Measurements from ENCODE around the gene HTR1B.

The HTR1B gene

GRCh38 chr6:77461796-77462195 lies 1.5 kb downstream of the HTR1B start:
- Histone ChIP-seq H3K9me3 (ENCODE audit: insufficient read depth, low read length) (no peaks in the 10 kb centered on the region), H3K27me3 (ENCODE audit: low read depth, low read length) (no peaks in the 10 kb centered on the region)

GRCh38 chr6:77458421-77458820 lies 4.9 kb downstream of the HTR1B start:
- H3K36me3 ChIP-seq (replicated peaks; ENCODE audit: low read depth, low read length), result no peaks in the 10 kb centered on the region
- peaks cover 9% of the 10 kb centered on the region; the same call in 1 of the 2 replicates for H3K4me1 ChIP-seq (ENCODE audit: low read length)
- TF ChIP-seq EZH2phosphoT487 (IDR thresholded peaks at IDR 0.05; ENCODE audit: low read depth), result no peak
- no peak for TF ChIP-seq CTCF (IDR thresholded peaks at IDR 0.05; ENCODE audit: low read depth, low read length)
- H3K9me3 ChIP-seq (ENCODE audit: insufficient read depth, low read length), result no peaks in the 10 kb centered on the region
- H3K27ac ChIP-seq (ENCODE audit: low read length), result no peak overlapping the region
- no peaks in the 10 kb centered on the region for H4K20me1 ChIP-seq (ENCODE audit: insufficient read depth, low read length)
- no peak overlapping the region for H3K4me3 ChIP-seq (ENCODE audit: low read length)
- no peak overlapping the region for H3K4me2 ChIP-seq (ENCODE audit: low read length)
- no peaks in the 10 kb centered on the region for H3K79me2 ChIP-seq (ENCODE audit: low read length)
- no peaks in the 10 kb centered on the region for H3K27me3 ChIP-seq (ENCODE audit: low read depth, low read length)
- H2AFZ ChIP-seq (ENCODE audit: low read depth, low read length), result no peak overlapping the region
- H3K9ac ChIP-seq (ENCODE audit: low read length), result no peak overlapping the region

More at GRCh38 chr6:77461796-77462195, 1.5 kb downstream of the HTR1B start:
- Histone ChIP-seq H3K4me1 (ENCODE audit: low read length) (peaks cover 5% of the 10 kb centered on the region; the same call in 1 of the 2 replicates), H2AFZ (ENCODE audit: low read depth, low read length) (no peak overlapping the region), H3K9ac (ENCODE audit: low read length) (no peak overlapping the region), H3K36me3 (replicated peaks; ENCODE audit: low read depth, low read length) (no peaks in the 10 kb centered on the region), H3K79me2 (ENCODE audit: low read length) (no peaks in the 10 kb centered on the region), H3K4me3 (ENCODE audit: low read length) (no peak overlapping the region), H3K27ac (ENCODE audit: low read length) (no peak overlapping the region), H3K4me2 (ENCODE audit: low read length) (no peak overlapping the region), H4K20me1 (ENCODE audit: insufficient read depth, low read length) (no peaks in the 10 kb centered on the region)
- TF ChIP-seq EZH2phosphoT487 (IDR thresholded peaks at IDR 0.05; ENCODE audit: low read depth) (no peak), CTCF (IDR thresholded peaks at IDR 0.05; ENCODE audit: low read depth, low read length) (no peak)

DNA sequence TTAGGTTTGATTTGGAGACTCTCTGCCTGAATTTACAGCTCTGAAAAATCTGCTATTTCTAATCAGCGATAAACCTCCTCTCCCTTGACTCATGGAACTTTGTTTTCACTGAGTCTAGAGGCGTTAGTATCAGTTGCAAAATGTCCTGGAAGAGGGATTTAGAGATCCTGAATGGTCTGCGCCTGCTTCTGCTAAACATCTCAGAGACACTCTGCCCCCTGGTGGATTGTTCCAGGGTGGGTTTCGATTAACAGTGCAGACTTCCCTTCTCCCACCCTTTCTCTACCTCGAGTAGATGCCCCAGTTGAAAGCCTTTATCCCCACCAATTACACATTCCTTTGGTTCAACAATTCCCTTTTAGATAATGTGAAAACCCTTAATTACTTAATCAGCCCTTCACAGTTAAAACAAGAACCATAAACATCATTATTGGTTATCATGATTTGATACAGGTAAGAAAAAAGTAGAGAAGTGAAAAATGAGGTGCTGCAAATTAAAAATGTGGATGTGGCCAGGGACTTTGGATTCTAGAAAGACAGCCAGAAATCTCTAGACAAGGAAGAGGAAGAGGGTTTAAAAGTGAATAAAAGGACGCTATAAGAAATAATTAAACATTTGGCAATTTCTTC lies 5.5 kb downstream of the HTR1B start:
- Histone ChIP-seq H3K4me3 (ENCODE audit: low read length) (no peak overlapping the region), H3K9ac (ENCODE audit: low read length) (no peak overlapping the region), H3K36me3 (replicated peaks; ENCODE audit: low read depth, low read length) (no peaks in the 10 kb centered on the region), H3K4me2 (ENCODE audit: low read length) (peak overlapping the region; percentile 40), H3K79me2 (ENCODE audit: low read length) (no peaks in the 10 kb centered on the region), H2AFZ (ENCODE audit: low read depth, low read length) (peak overlapping the region; percentile 52; the same call in 1 of the 2 replicates), H3K27ac (ENCODE audit: low read length) (no peak overlapping the region), H3K9me3 (ENCODE audit: insufficient read depth, low read length) (no peaks in the 10 kb centered on the region), H4K20me1 (ENCODE audit: insufficient read depth, low read length) (no peaks in the 10 kb centered on the region), H3K27me3 (ENCODE audit: low read depth, low read length) (no peaks in the 10 kb centered on the region), H3K4me1 (ENCODE audit: low read length) (peaks cover 9% of the 10 kb centered on the region; the same call in 1 of the 2 replicates)
- TF ChIP-seq CTCF (IDR thresholded peaks at IDR 0.05; ENCODE audit: low read depth, low read length), result peak; percentile 87
- TF ChIP-seq EZH2phosphoT487 (IDR thresholded peaks at IDR 0.05; ENCODE audit: low read depth), result no peak

GRCh38 chr6:77456531-77457248 lies 6.6 kb downstream of the HTR1B start:
- Histone ChIP-seq H3K36me3 (replicated peaks; ENCODE audit: low read depth, low read length) (no peaks in the 10 kb centered on the region), H3K4me3 (ENCODE audit: low read length) (no peak overlapping the region), H3K27me3 (ENCODE audit: low read depth, low read length) (no peaks in the 10 kb centered on the region), H3K9me3 (ENCODE audit: insufficient read depth, low read length) (no peaks in the 10 kb centered on the region), H3K79me2 (ENCODE audit: low read length) (no peaks in the 10 kb centered on the region), H3K27ac (ENCODE audit: low read length) (no peak overlapping the region), H3K9ac (ENCODE audit: low read length) (no peak overlapping the region), H3K4me1 (ENCODE audit: low read length) (peaks cover 9% of the 10 kb centered on the region; the same call in 1 of the 2 replicates), H3K4me2 (ENCODE audit: low read length) (no peak overlapping the region), H2AFZ (ENCODE audit: low read depth, low read length) (no peak overlapping the region), H4K20me1 (ENCODE audit: insufficient read depth, low read length) (no peaks in the 10 kb centered on the region)
- TF ChIP-seq EZH2phosphoT487 (IDR thresholded peaks at IDR 0.05; ENCODE audit: low read depth) (no peak), CTCF (IDR thresholded peaks at IDR 0.05; ENCODE audit: low read depth, low read length) (no peak)
